GM18511 (cell line): ENCODE results near the gene PABPC1L.
"Not testable (repeated sequence)": the region's sequence is repeated elsewhere in the genome, so short reads cannot be mapped to it uniquely, and the experiment has no call there.

Experiments
- ATAC-seq: cut with Tn5 transposase; IDR thresholded peaks from one replicate; pipeline ENCODE4 v1.9.1; 2021; ENCODE audit warnings: mild to moderate bottlenecking, moderate library complexity; ENCODE audit not compliant: unreplicated experiment

The PABPC1L gene

GRCh38 chr20:44909872-44910689, at the start of gene PABPC1L:
Gene PABPC1L (plus strand): TSS chr20:44910060. CDS start chr20:44910144, 84 bp downstream.
- peak; percentile 89 for ATAC-seq

- ATAC-seq = no peak
Measured at GRCh38 chr20:44861531-44862006, 48.3 kb upstream of the PABPC1L start.

GRCh38 chr20:44862286-44862685, 47.6 kb upstream of the PABPC1L start:
- no peak for ATAC-seq

- not testable (repeated sequence) for ATAC-seq
Measured at GRCh38 chr20:44863365-44864084, 46.3 kb upstream of the PABPC1L start.

GRCh38 chr20:44864493-44864892, 45.4 kb upstream of the PABPC1L start:
- not testable (repeated sequence) for ATAC-seq

GRCh38 chr20:44866703-44867335, 43.0 kb upstream of the PABPC1L start:
- no peak for ATAC-seq

GRCh38 chr20:44869471-44869870, 40.4 kb upstream of the PABPC1L start:
- ATAC-seq = no peak

- not testable (repeated sequence) for ATAC-seq
Measured at GRCh38 chr20:44882360-44882759, 27.5 kb upstream of the PABPC1L start.

- no peak for ATAC-seq
Measured at GRCh38 chr20:44883214-44883902, 26.5 kb upstream of the PABPC1L start.

- ATAC-seq = peak; percentile 37
Measured at GRCh38 chr20:44884907-44885391, 24.9 kb upstream of the PABPC1L start.

GRCh38 chr20:44885392-44886265, 24.2 kb upstream of the PABPC1L start, which contains the start of gene YWHAB:
Gene YWHAB (plus strand): TSS chr20:44885705. CDS start chr20:44901534, 15,829 bp downstream.
- peak; percentile 95 for ATAC-seq

- ATAC-seq = no peak
Measured at GRCh38 chr20:44886266-44886651, 23.6 kb upstream of the PABPC1L start.

GRCh38 chr20:44886828-44887227, 23.0 kb upstream of the PABPC1L start:
- ATAC-seq = no peak

GRCh38 chr20:44887466-44887865, 22.4 kb upstream of the PABPC1L start:
- no peak for ATAC-seq

- ATAC-seq = no peak
Measured at GRCh38 chr20:44888226-44889103, 21.4 kb upstream of the PABPC1L start.

GRCh38 chr20:44891826-44892225, 18.0 kb upstream of the PABPC1L start:
- no peak for ATAC-seq

- no peak for ATAC-seq
Measured at GRCh38 chr20:44894959-44895358, 14.9 kb upstream of the PABPC1L start.

- ATAC-seq = no peak
Measured at GRCh38 chr20:44896583-44896982, 13.3 kb upstream of the PABPC1L start.

GRCh38 chr20:44897133-44897532, 12.7 kb upstream of the PABPC1L start:
- no peak for ATAC-seq
